ENCODE measurements around the gene POMC. TPM values are rescaled to one million over a fixed set of nuclear protein-coding genes. Genes with fewer than 3 reads are reported as not detected.

Gene POMC
- polyA plus RNA-seq, 3 donors: 8.0 to 17.6 (median 8.3) TPM

Other genes starting within 250 kb of the POMC start
- gene ADCY3, start 248.3 kb downstream of the POMC start, polyA plus RNA-seq (ENCODE audit: insufficient read length in 3 of 3): 10 to 100 TPM; 19.4 to 26.6 (median 20.2) TPM
- 10 to 100 TPM in 1 of 3 donors, 1 to 10 TPM in 2; 8.0 to 10.3 (median 9.4) TPM for gene DNAJC27, start 196.6 kb downstream of the POMC start, polyA plus RNA-seq (ENCODE audit: insufficient read length in 3 of 3)
- gene EFR3B, start 126.5 kb downstream of the POMC start, polyA plus RNA-seq (ENCODE audit: insufficient read length in 3 of 3): 1 to 10 TPM; 6.7 to 8.6 (median 8.2) TPM
- 100 to 1,000 TPM in 1 of 3 donors, 10 to 100 TPM in 2; 82.8 to 101 (median 95.6) TPM for gene DNMT3A, start 173.3 kb upstream of the POMC start, polyA plus RNA-seq (ENCODE audit: insufficient read length in 3 of 3)